Activated T-cell treated with anti-CD3 and anti-CD28 coated beads, Interleukin-2, amount 50 U/mL, for 4 hours (primary cell): Measurements from ENCODE around the gene PHOX2B. TPM values are rescaled to one million over a fixed set of nuclear protein-coding genes. Genes with fewer than 3 reads are reported as not detected.

ENCODE experiments used
- ATAC-seq, 2 donors: fragments of 200-7000 bp; cut with Tn5 transposase; one replicate each; pipeline ENCODE4 v1.10.0; 2021
- DNase-seq: peaks from one replicate; pipeline ENCODE4 v3.0.0-alpha.2; 2020
- H3K27me3 Mint-ChIP-seq: one replicate; pipeline ENCODE4 v1.8.0; 2021; ENCODE audit warnings: low read depth, mixed read lengths
- H3K36me3 Mint-ChIP-seq: one replicate; pipeline ENCODE4 v1.8.0; 2022; ENCODE audit warnings: mixed read lengths; ENCODE audit not compliant: insufficient read depth
- H3K4me1 Mint-ChIP-seq: one replicate; pipeline ENCODE4 v1.8.0; 2021; ENCODE audit warnings: low read depth, mixed read lengths
- H3K4me3 Mint-ChIP-seq: one replicate; pipeline ENCODE4 v1.8.0; 2021; ENCODE audit warnings: mild to moderate bottlenecking, moderate library complexity, mixed read lengths
- H3K9me3 Mint-ChIP-seq: one replicate; pipeline ENCODE4 v1.8.0; 2021; ENCODE audit warnings: mixed read lengths
- total RNA-seq, 3 donors: library from RNA; stranded (reverse); gene quantifications; one replicate each; pipeline ENCODE4 v1.2.1, GENCODE V29; 2021

PHOX2B gene
- total RNA-seq, 3 donors from 2014 or later: not detected

DNA sequence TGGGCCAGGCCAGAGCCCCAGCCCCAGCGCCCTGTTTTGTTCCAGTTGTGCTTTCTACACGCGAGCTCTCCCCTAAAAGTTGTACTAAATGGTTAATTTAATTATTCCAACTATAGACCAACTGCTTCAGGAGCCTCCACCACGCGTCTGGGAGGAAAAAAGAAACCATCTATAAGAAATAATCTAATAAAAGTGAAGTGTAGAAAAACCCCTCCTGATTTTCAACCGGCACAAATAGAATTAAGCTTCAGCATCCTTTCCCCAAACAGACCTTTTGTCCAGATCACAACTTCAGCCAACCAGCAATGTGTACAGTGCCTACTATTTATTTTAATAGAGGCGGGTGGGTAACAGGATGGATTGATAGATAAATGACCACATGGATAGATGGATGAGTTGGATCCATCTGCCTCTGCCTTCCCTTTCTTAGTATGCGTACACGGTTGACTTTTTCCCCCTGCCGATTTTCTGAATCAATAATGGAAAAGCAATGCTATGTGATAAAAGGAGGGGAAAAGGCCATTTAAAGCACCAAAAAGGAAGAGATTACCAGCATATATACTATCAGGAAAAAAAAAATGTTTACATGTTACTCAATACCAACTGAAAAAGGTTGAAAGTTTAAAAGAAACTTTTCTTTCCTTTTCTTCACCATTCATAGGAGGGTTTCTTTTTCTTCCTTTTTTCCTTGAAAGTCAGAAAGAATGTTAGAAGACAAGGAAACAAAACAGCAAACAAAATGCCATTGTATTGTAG, 3.7 kb upstream of the PHOX2B start:
- H3K4me3 Mint-ChIP-seq: no peak overlapping the region
- peaks cover 68% of the 10 kb centered on the region for H3K27me3 Mint-ChIP-seq
- peaks cover 2% of the 10 kb centered on the region for H3K4me1 Mint-ChIP-seq
- ATAC-seq (no peak), DNase-seq (no peak)
- no peaks in the 10 kb centered on the region for H3K9me3 Mint-ChIP-seq
- no peaks in the 10 kb centered on the region for H3K36me3 Mint-ChIP-seq

- H3K36me3 Mint-ChIP-seq: no peaks in the 10 kb centered on the region
- H3K4me3 Mint-ChIP-seq: no peak overlapping the region
- H3K27me3 Mint-ChIP-seq: peaks cover 75% of the 10 kb centered on the region
- H3K4me1 Mint-ChIP-seq: peaks cover 2% of the 10 kb centered on the region
- H3K9me3 Mint-ChIP-seq: no peaks in the 10 kb centered on the region
- no peak for ATAC-seq
- no peak for DNase-seq
Measured at GRCh38 chr4:41751449-41752061, 3.0 kb upstream of the PHOX2B start.

- H3K36me3 Mint-ChIP-seq: no peaks in the 10 kb centered on the region
- H3K9me3 Mint-ChIP-seq: no peaks in the 10 kb centered on the region
- no peak for DNase-seq
- ATAC-seq: no peak
- peaks cover 79% of the 10 kb centered on the region for H3K27me3 Mint-ChIP-seq
- H3K4me1 Mint-ChIP-seq: peaks cover 2% of the 10 kb centered on the region
- H3K4me3 Mint-ChIP-seq: no peak overlapping the region
Measured at GRCh38 chr4:41750626-41751448, 2.3 kb upstream of the PHOX2B start.

GRCh38 chr4:41750121-41750625, 1.6 kb upstream of the PHOX2B start:
- DNase-seq (no peak), ATAC-seq (no peak)
- H3K4me1 Mint-ChIP-seq: peaks cover 2% of the 10 kb centered on the region
- H3K36me3 Mint-ChIP-seq: no peaks in the 10 kb centered on the region
- peaks cover 80% of the 10 kb centered on the region for H3K27me3 Mint-ChIP-seq
- H3K9me3 Mint-ChIP-seq: no peaks in the 10 kb centered on the region
- H3K4me3 Mint-ChIP-seq: no peak overlapping the region

DNA sequence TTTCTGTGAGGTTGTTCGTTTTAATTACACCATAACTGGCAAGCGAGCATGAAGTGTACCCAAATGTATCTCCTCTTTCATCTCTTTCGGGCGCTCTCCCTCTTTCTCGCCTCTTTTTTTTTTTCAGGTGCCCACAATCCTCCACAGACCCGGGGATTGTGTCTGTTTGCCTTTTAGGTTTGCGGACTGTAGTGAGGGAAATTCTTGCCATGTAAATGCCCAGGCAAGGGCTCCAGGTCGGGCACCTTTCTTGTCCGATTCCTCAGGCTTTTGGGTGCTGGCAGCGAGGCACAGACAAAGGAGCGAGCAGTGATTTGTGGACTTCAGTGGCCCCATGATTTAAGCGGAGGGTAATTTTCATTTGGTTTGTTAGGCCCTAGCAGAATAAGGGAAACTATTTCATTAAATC, 1.1 kb upstream of the PHOX2B start:
- no peak overlapping the region for H3K4me3 Mint-ChIP-seq
- no peaks in the 10 kb centered on the region for H3K9me3 Mint-ChIP-seq
- H3K4me1 Mint-ChIP-seq: peaks cover 2% of the 10 kb centered on the region
- peaks cover 82% of the 10 kb centered on the region for H3K27me3 Mint-ChIP-seq
- no peaks in the 10 kb centered on the region for H3K36me3 Mint-ChIP-seq
- ATAC-seq (no peak), DNase-seq (no peak)

DNA sequence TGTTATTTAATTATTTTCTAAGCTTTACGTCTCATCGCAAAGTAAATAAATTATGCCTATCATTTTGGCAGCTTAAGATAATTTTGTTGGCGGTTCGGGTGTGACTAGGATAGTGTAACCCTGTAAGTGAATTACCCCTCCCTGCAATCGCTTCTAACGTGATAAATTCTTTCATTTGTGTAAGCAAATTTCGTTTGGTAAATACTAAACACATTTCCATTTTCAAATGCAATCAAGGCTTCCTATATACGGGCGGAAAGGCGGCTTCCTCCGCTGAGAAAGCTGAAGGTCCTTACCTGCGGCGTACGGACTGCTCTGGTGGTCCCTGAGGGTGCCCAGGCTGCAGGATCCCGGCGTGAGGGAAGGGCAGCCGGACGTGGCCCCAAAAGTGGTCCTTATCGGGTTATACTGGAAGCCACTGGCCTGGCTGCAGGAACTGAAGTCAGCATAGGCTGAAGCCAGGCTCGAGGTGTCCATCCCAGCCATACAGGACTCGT, 403 bp downstream of the PHOX2B start:
- no peak for ATAC-seq
- no peak overlapping the region for H3K4me3 Mint-ChIP-seq
- peaks cover 81% of the 10 kb centered on the region for H3K27me3 Mint-ChIP-seq
- H3K36me3 Mint-ChIP-seq: no peaks in the 10 kb centered on the region
- H3K9me3 Mint-ChIP-seq: no peaks in the 10 kb centered on the region
- DNase-seq: no peak
- peaks cover 2% of the 10 kb centered on the region for H3K4me1 Mint-ChIP-seq

DNA sequence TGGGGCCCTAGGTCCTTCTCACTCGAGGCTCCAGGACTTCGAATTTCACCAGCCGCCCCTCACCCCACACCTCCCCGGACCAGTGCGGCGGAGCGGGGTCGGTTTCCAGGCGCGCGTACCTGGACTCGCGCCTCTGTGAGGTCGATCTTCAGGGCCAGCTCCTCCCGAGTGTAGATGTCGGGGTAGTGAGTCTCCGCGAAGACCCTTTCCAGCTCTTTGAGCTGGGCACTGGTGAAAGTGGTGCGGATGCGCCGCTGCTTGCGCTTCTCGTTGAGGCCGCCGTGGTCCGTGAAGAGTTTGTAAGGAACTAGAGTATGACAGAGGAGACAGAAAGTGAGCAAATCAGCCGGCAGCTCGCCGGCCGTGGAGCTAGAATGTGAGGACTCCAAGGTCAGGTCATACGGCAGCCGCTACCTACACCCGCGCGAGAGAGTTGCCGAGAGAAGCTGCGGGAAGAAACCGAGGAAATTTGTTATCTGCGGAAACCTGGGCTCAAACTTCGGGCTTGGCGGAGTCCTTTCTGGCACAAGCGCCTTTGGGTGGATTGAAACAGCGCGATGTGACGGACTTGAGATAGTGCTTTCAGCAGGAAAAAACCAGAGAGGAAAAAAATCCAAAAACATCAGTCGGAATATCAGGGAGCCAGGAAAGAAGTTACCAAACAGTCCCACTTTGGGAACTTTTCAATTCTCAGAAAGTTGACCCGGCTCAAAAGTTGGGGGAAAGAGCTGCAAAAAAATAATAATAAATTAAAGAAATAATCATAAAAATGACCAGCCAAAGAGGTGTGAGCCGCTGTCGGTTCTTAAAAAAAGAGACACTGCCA, 1.1 kb downstream of the PHOX2B start:
- H3K27me3 Mint-ChIP-seq: peaks cover 79% of the 10 kb centered on the region

DNA sequence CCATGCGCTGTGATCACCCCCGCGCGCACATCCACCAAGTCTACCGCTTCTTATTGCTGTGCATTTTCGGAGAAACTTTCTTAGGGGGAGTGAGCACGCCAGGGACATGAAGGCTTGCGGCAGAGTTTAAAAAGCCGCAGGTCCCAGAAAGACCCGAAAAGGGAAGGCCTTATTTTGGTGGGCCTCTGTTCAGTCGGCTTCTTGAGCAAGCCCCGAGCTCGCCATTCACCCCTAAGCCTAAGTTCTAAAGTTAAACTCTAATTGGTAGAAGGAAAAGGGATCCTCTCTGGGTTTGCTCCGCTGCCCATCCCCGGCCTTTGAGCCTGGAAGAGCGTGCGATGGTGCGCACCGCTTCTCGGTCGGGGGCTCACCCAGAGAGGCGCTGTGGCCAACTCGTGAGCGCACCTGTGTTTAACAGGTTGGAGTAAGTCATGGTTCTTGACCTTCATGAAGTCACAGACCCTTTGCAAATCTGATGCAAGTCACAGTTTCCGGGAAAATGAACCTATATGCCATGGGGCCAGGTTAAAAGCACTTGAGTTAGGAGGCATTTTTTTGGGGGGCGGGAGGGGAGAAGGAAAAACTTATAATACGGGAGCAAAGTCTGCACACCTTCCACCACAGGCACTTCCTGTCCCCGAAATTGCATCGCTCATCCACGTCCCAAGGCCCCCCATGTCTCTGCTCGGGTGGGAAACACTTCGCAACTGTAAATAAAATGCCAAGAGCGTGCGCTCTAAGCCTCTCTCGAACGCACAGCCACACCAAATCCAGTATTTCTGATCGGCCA, 1.9 kb downstream of the PHOX2B start:
- no peak for ATAC-seq
- no peaks in the 10 kb centered on the region for H3K9me3 Mint-ChIP-seq
- H3K36me3 Mint-ChIP-seq: no peaks in the 10 kb centered on the region
- H3K4me1 Mint-ChIP-seq: peaks cover 2% of the 10 kb centered on the region
- no peak for DNase-seq
- no peak overlapping the region for H3K4me3 Mint-ChIP-seq
- peaks cover 75% of the 10 kb centered on the region for H3K27me3 Mint-ChIP-seq

More for the DNA sequence above, 1.1 kb downstream of the PHOX2B start:
- Mint-ChIP-seq H3K4me1 (peaks cover 2% of the 10 kb centered on the region), H3K9me3 (no peaks in the 10 kb centered on the region), H3K36me3 (no peaks in the 10 kb centered on the region), H3K4me3 (no peak overlapping the region)
- ATAC-seq (no peak), DNase-seq (no peak)

DNA sequence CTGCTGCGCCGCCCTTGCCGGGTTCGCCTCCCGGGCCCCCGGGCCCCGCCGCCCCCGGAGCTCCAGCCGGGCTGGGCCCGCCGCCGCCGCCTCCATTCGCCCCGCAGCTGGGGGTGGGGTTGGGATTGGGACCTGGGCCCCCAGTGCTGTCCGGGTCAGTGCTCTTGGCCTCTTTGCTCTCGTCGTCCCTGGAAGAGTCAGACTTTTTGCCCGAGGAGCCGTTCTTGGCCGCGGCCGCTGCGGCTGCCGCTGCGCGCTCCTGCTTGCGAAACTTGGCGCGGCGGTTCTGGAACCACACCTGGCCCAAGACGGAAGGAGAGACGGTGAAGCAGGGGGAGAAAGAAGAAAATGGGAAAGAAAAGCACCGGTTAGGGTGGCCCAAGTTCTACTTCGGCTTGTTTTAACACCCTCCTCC, 2.5 kb downstream of the PHOX2B start:
- Mint-ChIP-seq H3K36me3 (no peaks in the 10 kb centered on the region), H3K4me3 (no peak overlapping the region), H3K27me3 (peaks cover 70% of the 10 kb centered on the region), H3K9me3 (no peaks in the 10 kb centered on the region), H3K4me1 (no peaks in the 10 kb centered on the region)
- peak in 1 of 2 donors; percentile 23 for ATAC-seq
- DNase-seq: no peak

DNA sequence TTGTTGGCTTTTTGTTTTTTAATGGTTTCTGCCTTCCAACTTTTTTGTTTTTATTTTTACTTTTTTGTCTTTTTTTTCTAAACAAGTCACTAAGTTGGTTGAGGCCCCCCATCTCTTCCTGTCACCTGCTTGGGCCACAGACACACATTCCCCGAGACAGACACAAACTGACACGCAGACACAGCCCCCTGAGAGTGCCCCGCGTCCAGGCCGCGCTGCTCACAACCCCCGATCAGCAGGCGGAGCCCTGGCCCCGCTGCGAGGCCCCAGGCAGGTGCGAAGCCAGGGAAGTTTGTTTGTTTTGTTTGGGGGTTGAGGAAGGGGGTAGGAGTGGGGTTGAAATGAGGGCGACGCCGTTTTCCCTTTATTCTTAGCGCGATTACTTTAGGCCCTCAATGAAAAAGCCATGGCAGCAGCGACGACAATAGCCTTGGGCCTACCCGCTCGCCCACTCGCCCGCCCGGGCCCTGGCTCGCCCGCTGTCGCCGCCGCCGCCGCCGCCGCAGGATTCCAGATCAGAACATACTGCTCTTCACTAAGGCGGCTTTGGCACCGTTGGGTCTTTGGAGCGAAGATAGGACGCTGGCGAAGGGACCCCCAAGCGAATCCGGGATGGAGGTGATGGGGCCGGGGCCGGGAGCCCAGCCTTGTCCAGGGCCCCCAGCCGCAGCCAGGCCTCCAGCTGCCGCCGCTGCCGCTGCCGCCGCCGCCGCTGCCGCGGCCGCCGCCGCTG, 3.1 kb downstream of the PHOX2B start:
- Mint-ChIP-seq H3K36me3 (no peaks in the 10 kb centered on the region), H3K4me1 (no peaks in the 10 kb centered on the region), H3K4me3 (no peak overlapping the region), H3K9me3 (no peaks in the 10 kb centered on the region), H3K27me3 (peaks cover 68% of the 10 kb centered on the region)
- ATAC-seq (no peak), DNase-seq (no peak)

DNA sequence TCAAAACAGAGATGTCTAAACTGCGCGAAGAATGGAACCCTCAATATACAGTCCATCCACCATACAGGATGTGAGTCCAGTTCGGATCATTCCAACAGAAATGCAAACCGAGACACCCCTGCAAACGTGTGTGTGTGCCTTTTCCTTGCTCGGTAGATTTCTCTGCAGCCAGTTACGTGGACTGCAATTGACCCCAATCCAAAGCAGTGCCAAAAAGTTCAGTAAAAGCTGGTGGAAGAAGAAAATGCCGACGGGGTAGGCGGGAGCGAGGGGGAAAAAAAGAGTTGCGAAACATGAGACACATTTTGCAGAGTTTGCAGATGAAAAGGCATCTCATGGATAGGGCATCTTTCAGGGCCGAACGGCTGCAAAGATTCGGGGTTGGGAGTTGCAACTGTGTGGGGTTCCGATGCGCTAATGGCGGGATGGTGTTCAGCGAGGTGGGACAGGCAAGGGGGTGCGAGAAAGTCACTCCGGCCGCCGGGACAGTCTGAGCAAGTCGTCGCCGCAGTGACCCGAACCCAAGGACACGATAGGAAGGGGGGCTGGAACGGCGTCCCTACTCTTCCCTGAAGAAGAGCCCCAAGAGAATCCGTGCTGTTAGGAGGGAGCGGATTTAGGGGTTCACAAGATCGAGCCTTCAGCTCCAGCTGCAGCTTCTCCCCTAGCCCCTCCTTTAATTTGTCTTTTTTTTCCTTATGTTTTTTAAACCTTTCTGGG, 3.8 kb downstream of the PHOX2B start:
- H3K27me3 Mint-ChIP-seq: peaks cover 69% of the 10 kb centered on the region
- DNase-seq (no peak), ATAC-seq (no peak)
- no peak overlapping the region for H3K4me3 Mint-ChIP-seq
- H3K4me1 Mint-ChIP-seq: no peaks in the 10 kb centered on the region
- H3K9me3 Mint-ChIP-seq: no peaks in the 10 kb centered on the region
- no peaks in the 10 kb centered on the region for H3K36me3 Mint-ChIP-seq

- H3K27me3 Mint-ChIP-seq: peaks cover 37% of the 10 kb centered on the region
- no peaks in the 10 kb centered on the region for H3K9me3 Mint-ChIP-seq
- no peak overlapping the region for H3K4me3 Mint-ChIP-seq
- H3K36me3 Mint-ChIP-seq: no peaks in the 10 kb centered on the region
- DNase-seq (no peak), ATAC-seq (no peak)
- no peaks in the 10 kb centered on the region for H3K4me1 Mint-ChIP-seq
Measured at GRCh38 chr4:41741354-41741753, 7.2 kb downstream of the PHOX2B start.
